Kidney (tissue), 14 donors: ENCODE measurements around the gene TRIM66. TPM values are rescaled to one million over a fixed set of nuclear protein-coding genes. Genes with fewer than 3 reads are reported as not detected.

Experiments
- DNase-seq, 5 donors: peaks; one replicate each; pipeline ENCODE4 v3.0.0-alpha.2; 2013 to 2020
- FAIRE-seq: peaks from 2 replicates; lab custom pipeline; 2012; peaks lifted over from hg19 to GRCh38; lab: Jason Lieb, UNC
- H3K27ac ChIP-seq, 2 donors: one replicate each; pipeline ENCODE4 v1.7.0; 2013; ENCODE audit warnings: low read depth in 2 of 2, low read length in 2 of 2, inconsistent platforms in 1 of 2
- H3K27me3 ChIP-seq: one replicate; pipeline ENCODE4 v1.7.1; 2013; ENCODE audit warnings: low read length, inconsistent platforms; ENCODE audit not compliant: control insufficient read depth, insufficient read depth
- H3K36me3 ChIP-seq, 3 donors: one replicate each; pipeline versions ENCODE4 v1.7.0 to v1.7.1; 2013; ENCODE audit warnings: low read length in 3 of 3, control low read depth in 1 of 3, inconsistent platforms in 1 of 3; ENCODE audit not compliant: insufficient read depth in 3 of 3, control insufficient read depth in 2 of 3
- H3K4me1 ChIP-seq, 3 donors: one replicate each; pipeline versions ENCODE4 v1.7.0 to v1.7.1; 2013; ENCODE audit warnings: low read length in 3 of 3, inconsistent platforms in 1 of 3, low read depth in 1 of 3; ENCODE audit not compliant: control insufficient read depth in 2 of 3, insufficient read depth in 2 of 3
- H3K4me3 ChIP-seq, 3 donors: one replicate each; pipeline versions ENCODE4 v1.7.0 to v1.8.1; 2013; ENCODE audit warnings: low read length in 3 of 3, control low read depth in 1 of 3, inconsistent platforms in 1 of 3
- H3K9ac ChIP-seq, 3 donors: one replicate each; pipeline versions ENCODE4 v1.7.0 to v1.7.1; 2013; ENCODE audit warnings: low read length in 3 of 3, control low read depth in 1 of 3, inconsistent platforms in 1 of 3
- H3K9me3 ChIP-seq, 3 donors: one replicate each; pipeline versions ENCODE4 v1.7.0 to v1.7.1; 2013; ENCODE audit warnings: low read length in 3 of 3, control low read depth in 1 of 3, inconsistent platforms in 1 of 3; ENCODE audit not compliant: control insufficient read depth in 2 of 3, insufficient read depth in 1 of 3
- CTCF ChIP-seq: IDR thresholded peaks from 3 replicates; pipeline ENCODE4 v1.5.1; 2012; ENCODE audit warnings: mild to moderate bottlenecking, moderate library complexity, borderline replicate concordance; ENCODE audit not compliant: insufficient read depth; ENCODE audit errors: extremely low read depth
- intact Hi-C: fragments of 100-400 bp; cut with DNase I; formaldehyde crosslinking; loops from one replicate; pipeline ENCODE4 v1.11.1; 2022
- polyA plus RNA-seq: library from polyadenylated mRNA; stranded (reverse); fragments of 350-450 nt; fragmentation: Illumina TruSeq; extraction: RNeasy Lipid Tissue Mini Kit (QIAGEN cat#74804); gene quantifications from one replicate; pipeline ENCODE4 v1.2.3, GENCODE V29; 2014; ENCODE audit warnings: low read depth, low replicate concordance; ENCODE audit not compliant: insufficient read depth
- total RNA-seq: library from RNA; stranded (reverse); fragmentation: NEBNext Ultra II Directional; extraction: Animal tissue kit (Norgen Biotek cat#: 25700); gene quantifications from one replicate; pipeline ENCODE4 v1.2.1, GENCODE V29; 2021
- donor health status: control.
- donor health status: control.
- donor health status: control.
- donor health status: control.
- donor health status: control.
- donor health status: DM: yes; HTN: yes; CAD: no.
- donor health status: Normal renal cell carcinoma (clear cell type).

Gene TRIM66
- total and polyA plus RNA-seq, 2 donors from 2014 or later = 1.4 to 25.7 TPM

- Histone ChIP-seq H3K4me1 (no peaks in the 10 kb centered on the region), H3K36me3 (peaks cover 0 to 2% (median 0%) of the 10 kb centered on the region in 3 donors), H3K27me3 (no peaks in the 10 kb centered on the region), H3K9ac (no peak overlapping the region), H3K27ac (no peak overlapping the region), H3K4me3 (no peak overlapping the region), H3K9me3 (no peaks in the 10 kb centered on the region)
- TF ChIP-seq CTCF = no peak
- intact Hi-C loops = no loop called here
- FAIRE-seq (no peak), DNase-seq (no peak)
Observed at GRCh38 chr11:8661001-8661795, 21.3 kb downstream of the TRIM66 start.

GRCh38 chr11:8658321-8659057, 24.0 kb downstream of the TRIM66 start:
- Histone ChIP-seq H3K4me3 (no peak overlapping the region), H3K9ac (no peak overlapping the region), H3K4me1 (no peaks in the 10 kb centered on the region), H3K27ac (no peak overlapping the region), H3K9me3 (no peaks in the 10 kb centered on the region), H3K27me3 (no peaks in the 10 kb centered on the region), H3K36me3 (peaks cover 0 to 2% (median 0%) of the 10 kb centered on the region in 3 donors)
- DNase-seq (no peak), FAIRE-seq (no peak)
- TF ChIP-seq CTCF = no peak
- intact Hi-C loops = no loop called here

GRCh38 chr11:8656291-8656690, 26.2 kb downstream of the TRIM66 start:
- no peaks in the 10 kb centered on the region for H3K9me3 ChIP-seq
- intact Hi-C loops = no loop called here
- no peaks in the 10 kb centered on the region for H3K27me3 ChIP-seq

More at GRCh38 chr11:8656291-8656690, 26.2 kb downstream of the TRIM66 start:
- no peaks in the 10 kb centered on the region for H3K4me1 ChIP-seq
- TF ChIP-seq CTCF = no peak
- DNase-seq (no peak), FAIRE-seq (no peak)
- H3K9ac ChIP-seq = no peak overlapping the region
- no peak overlapping the region for H3K4me3 ChIP-seq
- H3K27ac ChIP-seq = no peak overlapping the region
- peaks cover 0 to 2% (median 0%) of the 10 kb centered on the region in 3 donors for H3K36me3 ChIP-seq
